HG03442 (cell line): ENCODE measurements around the gene SH3RF2.
"Not testable (repeated sequence)": the region's sequence is repeated elsewhere in the genome, so short reads cannot be mapped to it uniquely, and the experiment has no call there.

Experiments used
- ATAC-seq: cut with Tn5 transposase; IDR thresholded peaks from one replicate; pipeline ENCODE4 v1.9.1; 2021; ENCODE audit warnings: mild to moderate bottlenecking, moderate library complexity; ENCODE audit not compliant: unreplicated experiment

Gene SH3RF2

GRCh38 chr5:146003852-146004251 lies 67.5 kb downstream of the SH3RF2 start:
- no peak for ATAC-seq

GRCh38 chr5:146005264-146005663 lies 68.9 kb downstream of the SH3RF2 start:
- no peak for ATAC-seq

GRCh38 chr5:146005723-146006122 lies 69.3 kb downstream of the SH3RF2 start:
- no peak for ATAC-seq

- ATAC-seq, result no peak
Measured at GRCh38 chr5:146006470-146007190, 70.3 kb downstream of the SH3RF2 start.

- no peak for ATAC-seq
Measured at GRCh38 chr5:146007270-146007669, 70.9 kb downstream of the SH3RF2 start.

GRCh38 chr5:146007989-146008388 lies 71.6 kb downstream of the SH3RF2 start:
- ATAC-seq, result no peak

GRCh38 chr5:146009020-146009419 lies 72.6 kb downstream of the SH3RF2 start:
- ATAC-seq, result no peak

GRCh38 chr5:146010447-146010846 lies 74.1 kb downstream of the SH3RF2 start:
- not testable (repeated sequence) for ATAC-seq

GRCh38 chr5:146013761-146014160 lies 77.4 kb downstream of the SH3RF2 start:
- no peak for ATAC-seq

- ATAC-seq, result no peak
Measured at GRCh38 chr5:146015001-146015400, 78.6 kb downstream of the SH3RF2 start.

GRCh38 chr5:146016764-146017484 lies 80.5 kb downstream of the SH3RF2 start:
- no peak for ATAC-seq

- ATAC-seq, result no peak
Measured at GRCh38 chr5:146018514-146019375, 82.4 kb downstream of the SH3RF2 start.

- ATAC-seq, result no peak
Measured at GRCh38 chr5:146020100-146020499, 83.7 kb downstream of the SH3RF2 start.

GRCh38 chr5:146024034-146024433 lies 87.7 kb downstream of the SH3RF2 start:
- no peak for ATAC-seq

- ATAC-seq, result no peak
Measured at GRCh38 chr5:146025114-146025680, 88.8 kb downstream of the SH3RF2 start.

- ATAC-seq, result no peak
Measured at GRCh38 chr5:146025681-146026080, 89.3 kb downstream of the SH3RF2 start.

GRCh38 chr5:146026307-146027010 lies 90.1 kb downstream of the SH3RF2 start:
- ATAC-seq, result no peak

GRCh38 chr5:146027751-146028150 lies 91.4 kb downstream of the SH3RF2 start:
- no peak for ATAC-seq

GRCh38 chr5:146032911-146033310 lies 96.5 kb downstream of the SH3RF2 start:
- no peak for ATAC-seq

GRCh38 chr5:146034127-146034526 lies 97.7 kb downstream of the SH3RF2 start:
- ATAC-seq, result no peak

GRCh38 chr5:146034605-146035004 lies 98.2 kb downstream of the SH3RF2 start:
- no peak for ATAC-seq
